ENCODE data around the gene ANKRD13B.

- no peak for TF ChIP-seq ZBTB17 (tag by site-specific recombination; IDR thresholded peaks at IDR 0.05)
- no peak for TF ChIP-seq ZNF324 (tag by site-specific recombination; IDR thresholded peaks at IDR 0.05)
- no peak for TF ChIP-seq ZSCAN30 (tag by site-specific recombination; IDR thresholded peaks at IDR 0.05)
- TF ChIP-seq BCL11A (tag by site-specific recombination; IDR thresholded peaks at IDR 0.05; ENCODE audit: low read depth), result no peak
- TF ChIP-seq ZSCAN18 (tag by site-specific recombination; IDR thresholded peaks at IDR 0.05), result no peak
- no peak for TF ChIP-seq CTCF (tag by site-specific recombination; IDR thresholded peaks at IDR 0.05)
- no peak for TF ChIP-seq ZNF184 (tag by site-specific recombination; IDR thresholded peaks at IDR 0.05)
- no peak for TF ChIP-seq ZSCAN5A (tag by site-specific recombination; IDR thresholded peaks at IDR 0.05)
- TF ChIP-seq ZNF214 (tag by site-specific recombination; IDR thresholded peaks at IDR 0.05; ENCODE audit: borderline replicate concordance), result no peak
These were observed 66.2 kb downstream of the ANKRD13B start for GRCh38 chr17:29659155-29659554.
